T-helper 1 cell (primary cell): ENCODE results near the gene CTLA4.
A peak's percentile ranks its signal among the peaks of the same experiment; 100 is the strongest.

Source experiments
- DNase-seq, 5 donors: peaks; one replicate each; pipeline ENCODE4 v3.0.0-alpha.2; 2012 to 2020

The CTLA4 gene

DNA sequence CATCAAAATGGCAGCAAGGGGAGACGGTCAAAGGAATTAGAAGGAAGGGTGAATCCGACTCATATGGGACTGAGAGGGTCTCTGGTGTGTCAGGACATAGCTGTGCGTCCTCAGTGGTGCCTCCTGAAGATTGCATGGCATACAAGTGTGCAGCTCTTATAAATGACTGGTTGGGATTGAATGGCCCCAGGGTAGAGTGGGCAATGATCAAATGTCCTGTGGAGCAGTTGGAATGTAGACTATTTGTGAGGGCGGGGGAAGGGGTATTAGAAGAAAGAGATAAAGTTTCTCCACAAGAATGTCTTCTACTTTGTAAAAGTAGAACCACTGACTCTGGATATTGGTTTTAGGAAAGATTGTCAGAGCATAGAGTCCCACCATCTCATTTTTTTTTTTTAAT is 24.6 kb downstream of the CTLA4 start:
- DNase-seq, result no peak

DNA sequence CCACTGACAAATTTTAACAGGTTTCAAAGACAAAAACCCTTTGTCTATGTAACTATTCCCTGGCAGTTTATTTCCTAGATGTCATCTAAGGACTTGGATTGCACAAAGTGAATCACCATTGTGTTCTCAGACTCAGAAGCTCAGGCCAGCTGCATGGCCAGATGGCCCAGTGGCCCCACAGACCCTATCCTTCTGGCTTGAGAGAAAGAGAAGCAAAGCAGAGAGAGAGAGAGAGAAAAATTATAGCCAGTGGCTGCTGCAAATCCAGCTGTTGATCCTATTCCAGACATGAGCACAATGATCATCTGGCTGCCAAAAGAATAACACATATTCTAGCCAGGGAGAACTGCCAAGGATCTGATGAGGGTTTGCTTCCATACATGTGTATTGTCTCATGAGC is 25.8 kb downstream of the CTLA4 start:
- no peak for DNase-seq

DNA sequence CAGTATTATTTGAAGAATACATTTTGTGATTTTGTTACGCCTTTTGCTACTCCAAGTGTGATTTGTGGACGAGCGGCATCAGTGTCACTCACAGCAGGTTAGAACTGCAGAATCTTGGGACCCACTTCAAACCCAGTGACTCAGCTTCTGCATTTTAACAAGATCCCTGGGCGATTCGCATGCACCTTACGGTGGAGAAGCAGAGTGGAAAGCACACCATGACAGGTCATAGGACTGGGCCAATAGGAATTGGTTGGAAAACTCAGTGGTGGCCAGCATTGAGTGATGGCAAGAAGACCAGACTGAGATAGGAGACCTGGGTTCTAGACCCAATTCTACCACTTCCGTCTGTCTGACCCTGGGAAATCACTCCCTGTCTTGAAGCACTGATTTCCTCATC is 26.3 kb downstream of the CTLA4 start:
- DNase-seq, result no peak

DNA sequence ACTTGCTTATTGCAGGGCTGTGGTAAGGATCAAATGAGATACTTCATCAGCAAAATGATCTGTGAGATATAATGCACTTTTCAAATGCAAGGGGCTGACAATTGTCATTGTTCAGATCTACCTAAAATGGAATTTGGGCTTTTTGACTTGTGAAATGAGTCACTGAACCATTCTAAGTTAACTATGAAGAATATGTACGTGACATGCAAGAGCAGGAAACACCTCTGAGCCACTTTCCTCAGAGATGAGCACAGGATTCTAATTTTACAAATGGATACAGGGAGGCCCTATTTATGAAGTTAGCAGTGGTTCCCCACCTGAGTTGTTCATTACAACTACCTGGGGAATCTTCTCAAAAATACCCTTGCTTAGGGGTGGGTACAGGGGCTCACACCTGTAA is 26.7 kb downstream of the CTLA4 start:
- DNase-seq, result peak in 1 of 5 donors; percentile 81

DNA sequence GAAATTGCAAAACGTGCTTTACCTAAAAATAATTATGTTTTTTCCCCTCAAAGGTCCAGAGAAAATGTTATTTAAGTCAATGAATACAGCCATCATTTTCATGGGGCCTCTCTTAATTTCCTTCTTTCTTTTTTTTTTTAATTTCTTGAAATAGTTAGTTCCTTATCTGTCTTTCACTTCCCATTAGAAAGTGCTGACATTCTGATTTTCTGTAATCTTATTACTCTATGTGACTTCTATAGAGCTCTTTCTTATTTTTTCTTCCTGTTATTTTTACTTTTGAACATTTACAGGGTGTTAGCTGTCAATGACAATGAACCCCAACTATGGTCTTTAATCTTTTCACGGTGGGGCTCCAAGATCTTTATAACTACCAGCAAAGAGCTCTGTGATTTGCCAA is 30.0 kb downstream of the CTLA4 start:
- DNase-seq, result no peak

DNA sequence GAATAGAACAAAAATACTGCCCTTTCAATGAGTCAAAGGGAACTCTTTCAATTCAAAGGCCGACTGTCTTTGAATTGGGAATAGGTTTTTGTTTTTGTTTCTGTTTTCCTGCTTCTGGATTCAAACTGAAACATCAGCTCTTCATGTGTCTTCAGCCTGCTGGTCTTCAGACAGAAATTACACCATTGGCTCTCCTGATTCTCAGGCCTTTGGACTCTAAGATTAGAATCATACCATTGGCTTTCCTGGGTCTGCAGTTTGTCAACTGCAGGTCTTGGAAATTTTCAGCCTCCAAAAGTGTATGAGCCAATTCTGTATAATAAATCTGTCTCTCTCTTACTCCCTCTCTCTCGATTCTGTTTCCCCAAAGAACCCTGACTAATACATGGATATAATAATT is 31.1 kb downstream of the CTLA4 start:
- DNase-seq, result no peak

DNA sequence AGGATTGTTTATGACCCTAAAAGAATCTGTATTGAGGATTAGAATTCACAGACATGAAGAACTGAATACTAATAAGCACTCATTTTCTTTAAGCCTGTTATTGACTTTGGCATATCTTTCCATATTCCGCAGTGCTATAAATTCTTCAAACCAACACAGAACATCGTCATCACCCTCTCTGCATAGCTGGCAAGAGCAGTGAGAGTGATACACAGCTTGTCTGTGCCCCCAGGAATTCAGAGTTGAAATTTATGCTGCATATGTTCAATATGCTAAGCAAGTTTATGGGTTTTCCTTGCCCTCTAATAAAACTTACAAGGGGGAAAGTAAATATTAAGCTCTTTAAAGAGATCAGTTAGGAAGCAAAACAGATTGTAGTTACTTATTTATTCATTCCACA is 32.7 kb downstream of the CTLA4 start:
- no peak for DNase-seq

DNA sequence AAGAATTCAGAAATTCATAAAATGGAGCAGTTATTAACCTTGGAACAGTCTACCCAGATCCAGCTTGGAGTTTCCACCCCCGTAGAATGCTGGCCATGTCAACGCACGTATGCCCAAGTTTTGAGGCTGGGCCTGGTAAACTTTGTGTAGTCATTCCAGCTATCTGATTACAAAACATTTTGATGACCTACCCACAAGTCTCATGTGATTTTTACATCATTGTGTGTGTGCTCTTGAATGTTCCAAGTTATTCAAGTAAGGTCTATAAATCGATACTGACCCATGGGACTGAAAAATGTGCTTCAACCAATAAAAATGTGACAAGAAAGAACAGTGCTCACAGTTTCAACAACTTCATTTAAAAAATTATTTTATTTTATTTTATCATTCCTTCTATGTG is 36.5 kb downstream of the CTLA4 start:
- DNase-seq, result no peak

DNA sequence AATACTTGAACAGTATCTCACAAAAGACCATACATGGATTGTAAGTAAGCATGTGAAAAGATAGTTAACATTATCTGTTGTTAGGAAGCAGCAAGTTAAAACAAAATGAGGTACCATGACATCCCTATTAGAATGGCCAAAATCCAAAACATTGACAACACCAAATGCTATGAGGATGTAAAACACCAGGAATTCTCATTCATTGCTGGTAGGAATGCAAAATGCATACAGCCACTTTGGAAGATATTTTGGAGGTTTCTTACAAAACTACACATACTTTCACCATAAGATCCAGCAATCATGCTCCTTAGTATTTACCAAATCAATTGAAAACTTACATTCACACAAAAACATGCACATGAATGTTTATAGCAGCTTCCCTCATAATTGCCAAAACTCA is 38.1 kb downstream of the CTLA4 start:
- no peak for DNase-seq

DNA sequence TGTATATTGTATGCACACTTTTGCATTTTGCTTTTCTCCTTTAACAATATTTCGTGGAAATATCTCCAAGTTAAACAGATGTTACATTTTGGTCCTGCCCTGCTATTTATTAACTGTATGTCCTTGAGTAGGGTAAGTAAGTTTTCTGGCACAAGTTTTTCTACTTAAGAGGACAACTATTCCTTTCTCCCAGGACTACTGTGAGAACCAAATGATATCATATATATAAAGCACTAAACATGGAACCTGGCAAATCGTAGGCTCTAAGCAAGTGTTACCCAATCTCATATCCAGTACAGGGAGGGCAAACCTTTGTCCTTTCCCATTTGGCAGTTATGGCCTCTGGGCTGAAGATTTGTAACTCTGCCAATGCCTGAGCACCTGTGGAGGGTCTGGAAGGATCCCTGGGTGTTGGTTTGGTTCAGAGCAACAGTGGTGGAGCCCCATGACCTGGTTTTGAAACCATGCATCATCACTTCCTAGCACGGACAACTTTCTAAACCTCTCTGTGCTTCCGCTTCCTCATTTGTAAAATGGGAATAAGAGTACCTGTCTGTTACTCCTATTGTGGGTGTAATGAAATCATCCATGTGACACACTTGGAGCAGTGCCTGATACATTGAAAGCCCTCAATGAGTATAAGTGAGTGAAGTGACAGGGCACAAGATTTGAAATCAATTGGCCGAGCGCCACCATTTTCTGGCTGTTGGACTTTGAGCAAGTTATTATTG is 40.7 kb downstream of the CTLA4 start:
- DNase-seq, result no peak

DNA sequence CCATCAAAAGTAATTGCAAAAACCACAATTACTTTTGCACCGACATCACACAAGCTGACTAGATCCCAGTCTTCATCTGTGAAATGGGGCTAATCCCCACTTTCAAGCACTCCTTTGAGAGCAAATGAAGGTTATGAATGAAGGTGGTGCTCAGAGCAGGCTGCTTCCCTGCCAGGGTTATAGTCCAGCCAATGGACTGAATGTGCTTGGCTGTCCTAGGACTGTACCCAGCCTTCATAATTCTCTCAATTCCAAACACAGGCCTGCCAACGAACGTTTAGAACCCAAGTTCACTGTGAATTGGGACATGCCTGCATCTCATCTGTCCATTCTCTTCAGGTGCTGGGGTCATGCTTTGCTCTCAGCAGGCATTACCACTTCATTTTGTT is 41.2 kb downstream of the CTLA4 start:
- no peak for DNase-seq

DNA sequence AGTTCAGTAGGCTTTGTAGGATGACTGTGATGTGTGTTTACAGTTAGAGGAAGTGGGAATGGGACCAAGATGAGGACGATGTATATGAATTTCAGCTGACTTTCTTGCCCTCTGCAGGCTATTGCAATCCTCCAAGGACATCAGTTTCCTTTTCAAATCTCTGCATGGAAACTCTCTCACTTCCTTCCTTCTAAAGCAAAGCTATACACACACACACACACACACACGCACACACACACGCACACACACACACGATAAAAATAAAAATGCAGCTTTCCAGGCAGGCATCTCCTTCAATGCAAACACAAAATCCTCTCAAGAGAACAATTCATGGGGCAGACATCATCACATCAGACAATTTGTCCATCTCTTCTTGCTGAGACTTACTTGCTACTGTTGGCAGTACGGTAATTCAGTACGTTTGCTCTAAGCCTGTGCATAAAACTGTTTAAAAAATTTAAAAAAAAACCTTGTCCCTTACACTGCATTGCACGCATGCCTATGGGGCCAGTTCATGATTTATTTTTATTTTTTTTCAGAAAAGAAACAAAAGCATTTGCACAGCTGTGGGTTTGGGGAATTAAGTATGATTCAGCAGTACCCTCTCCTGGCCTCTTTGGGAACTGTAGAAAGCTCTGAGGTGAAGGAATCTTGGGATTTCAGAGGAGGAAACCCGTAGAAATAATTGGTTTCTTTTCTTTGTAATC is 41.8 kb downstream of the CTLA4 start:
- DNase-seq, result peak in 2 of 5 donors; percentile 17 to 56

DNA sequence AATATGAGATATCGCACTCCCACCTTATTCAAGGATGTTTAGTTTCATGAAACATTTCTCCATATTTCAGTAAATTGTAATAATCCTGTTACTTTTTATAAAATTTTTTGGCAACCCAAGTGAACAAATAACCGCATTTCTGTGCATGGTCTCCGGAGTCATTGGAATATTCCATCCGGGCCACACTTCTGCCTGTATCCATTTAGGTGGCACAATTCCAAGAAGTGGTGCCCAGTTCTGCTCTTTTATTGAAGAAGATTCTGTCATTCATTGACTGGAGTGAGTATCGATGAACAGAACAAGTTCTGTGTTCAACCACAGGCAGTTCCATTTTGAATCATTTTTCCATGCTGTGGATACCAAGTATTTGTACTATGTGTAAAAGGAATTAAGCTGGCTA is 42.4 kb downstream of the CTLA4 start:
- peak in 1 of 5 donors; percentile 66 for DNase-seq

DNA sequence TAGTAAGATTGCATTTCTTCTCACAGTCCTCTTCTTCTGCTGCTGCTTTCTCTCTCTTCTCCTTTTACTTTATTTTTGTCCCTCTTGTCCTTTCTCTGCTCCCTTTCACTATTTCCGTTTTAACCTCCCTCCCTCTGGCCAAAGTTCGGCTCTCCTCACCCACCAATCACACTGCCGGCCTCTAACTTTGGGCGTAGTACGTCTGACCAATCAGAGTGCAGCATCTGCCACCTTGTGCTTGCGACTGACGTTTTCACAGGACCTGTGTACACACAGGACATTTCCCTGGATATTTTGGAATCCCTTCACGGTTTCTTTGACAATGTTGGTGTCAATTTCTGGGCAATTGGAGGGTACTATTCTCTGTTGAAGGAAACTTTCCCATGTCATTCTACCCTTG is 46.4 kb downstream of the CTLA4 start:
- DNase-seq, result no peak

DNA sequence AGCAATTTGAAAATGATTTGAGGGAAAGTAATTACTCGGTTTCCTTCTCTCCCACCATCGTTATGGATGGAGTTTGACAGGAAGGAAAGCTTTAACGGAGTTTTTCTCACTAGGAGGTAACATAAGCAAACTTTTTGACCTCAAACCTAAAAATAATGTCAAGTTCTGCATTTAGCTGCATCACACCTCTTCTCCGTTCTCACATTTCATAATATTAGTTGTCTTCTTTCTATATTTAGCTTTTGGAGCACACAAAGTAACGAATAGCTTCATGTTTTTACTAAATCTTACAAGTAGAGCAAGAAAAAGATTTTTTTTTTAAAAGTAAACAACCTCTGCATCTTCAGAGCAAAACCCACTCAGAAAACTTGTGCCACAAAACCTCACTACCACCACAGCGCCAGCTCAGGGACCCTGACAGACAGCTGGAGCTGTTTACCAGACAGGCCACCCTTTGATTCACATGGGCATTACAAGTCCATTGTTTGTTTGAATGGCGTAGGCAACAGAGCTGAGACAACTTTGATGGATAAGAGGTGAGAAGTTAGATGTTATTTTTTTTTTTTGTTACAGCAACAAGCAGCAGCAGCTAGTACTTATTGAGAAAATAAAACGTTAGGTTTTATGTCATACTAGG is 47.1 kb downstream of the CTLA4 start:
- DNase-seq, result no peak

DNA sequence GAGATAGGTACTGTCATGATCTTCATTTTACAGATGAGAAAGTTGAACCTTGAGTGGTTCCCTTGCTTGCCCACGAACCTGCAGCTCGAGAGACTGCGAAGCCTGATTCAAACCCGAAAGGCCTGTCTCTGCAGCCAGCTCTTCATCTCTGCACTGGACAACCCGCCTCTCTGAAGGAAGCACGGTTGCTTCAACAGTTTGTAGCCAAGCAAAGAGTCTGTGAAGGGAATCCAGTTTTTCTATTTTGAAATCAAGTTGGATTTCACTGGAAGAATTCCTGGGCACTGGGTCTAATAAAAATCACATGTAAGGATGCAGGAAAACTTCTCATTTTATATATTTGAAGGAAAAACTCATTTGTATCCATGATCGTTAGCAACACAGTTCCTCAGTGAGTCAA is 47.7 kb downstream of the CTLA4 start:
- DNase-seq, result no peak

DNA sequence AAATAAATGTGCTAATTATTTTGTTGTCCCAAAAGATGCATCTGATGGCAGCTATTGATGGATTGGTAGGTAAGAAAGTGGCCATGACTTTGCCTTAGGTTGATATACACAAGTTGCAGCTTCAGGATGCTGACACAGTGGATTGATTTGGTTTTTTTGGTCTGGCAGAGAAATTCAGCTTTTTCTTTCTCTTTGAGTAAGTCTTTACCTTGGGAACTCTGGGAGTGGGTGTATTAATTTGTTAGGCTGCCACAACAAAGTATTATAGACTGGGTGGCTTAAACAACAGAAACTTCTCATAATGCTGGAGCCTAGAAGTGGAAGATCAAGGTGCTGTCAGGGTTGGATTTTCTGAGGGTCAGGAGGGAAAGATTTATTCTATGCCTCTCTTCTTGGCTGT is 49.2 kb downstream of the CTLA4 start:
- no peak for DNase-seq

DNA sequence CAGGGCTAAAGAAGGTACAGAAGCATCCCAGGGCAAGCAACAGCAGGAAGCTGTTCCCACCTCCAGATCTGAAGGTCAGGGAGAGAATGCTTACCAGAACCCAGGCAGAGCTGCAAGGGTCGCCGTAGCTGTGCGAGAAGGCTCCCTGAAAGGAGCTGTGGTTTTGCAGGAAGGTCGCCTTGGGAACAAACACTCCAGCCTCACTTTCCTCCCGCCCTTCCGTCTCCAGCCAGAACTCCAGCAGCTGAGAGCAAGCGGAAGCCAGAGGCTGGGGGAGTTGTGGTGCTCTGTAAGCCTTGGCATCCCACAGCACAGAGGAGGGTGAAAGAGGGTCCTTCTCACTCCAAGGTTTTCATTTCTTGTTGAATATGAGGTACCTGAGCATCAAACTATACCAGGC is 50.7 kb downstream of the CTLA4 start:
- DNase-seq, result no peak

DNA sequence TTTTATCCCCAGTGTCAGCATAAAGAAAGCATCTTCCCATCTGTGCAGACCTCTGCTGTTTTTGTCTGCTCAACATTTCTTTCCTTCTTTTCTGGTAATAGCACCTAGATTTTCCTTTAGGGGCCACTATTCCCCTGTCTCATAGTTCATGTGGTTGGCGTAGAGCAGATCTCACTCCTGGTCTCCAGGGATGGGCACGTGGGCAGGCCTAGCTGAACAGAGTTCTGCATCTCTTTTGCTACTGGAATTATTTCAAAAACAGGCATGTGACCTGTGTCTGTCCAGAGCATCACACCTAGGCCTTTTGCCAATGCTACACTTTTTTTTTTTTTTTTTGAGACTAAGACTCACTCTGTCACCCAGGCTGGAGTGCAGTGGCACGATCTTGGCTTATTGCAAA is 51.3 kb downstream of the CTLA4 start:
- no peak for DNase-seq
